Superior temporal gyrus (tissue), 1 donor: ENCODE measurements around the gene LMF1.
A peak's percentile ranks its signal among the peaks of the same experiment; 100 is the strongest.

Source experiments
- DNase-seq: peaks from one replicate; pipeline ENCODE4 v3.0.0-alpha.2; 2016; ENCODE audit errors: extremely low spot score

LMF1 gene

GRCh38 chr16:1002399-1003166 is 31.8 kb upstream of the LMF1 start:
- DNase-seq: no peak

GRCh38 chr16:1001096-1001495 is 30.3 kb upstream of the LMF1 start:
- DNase-seq: no peak

DNA sequence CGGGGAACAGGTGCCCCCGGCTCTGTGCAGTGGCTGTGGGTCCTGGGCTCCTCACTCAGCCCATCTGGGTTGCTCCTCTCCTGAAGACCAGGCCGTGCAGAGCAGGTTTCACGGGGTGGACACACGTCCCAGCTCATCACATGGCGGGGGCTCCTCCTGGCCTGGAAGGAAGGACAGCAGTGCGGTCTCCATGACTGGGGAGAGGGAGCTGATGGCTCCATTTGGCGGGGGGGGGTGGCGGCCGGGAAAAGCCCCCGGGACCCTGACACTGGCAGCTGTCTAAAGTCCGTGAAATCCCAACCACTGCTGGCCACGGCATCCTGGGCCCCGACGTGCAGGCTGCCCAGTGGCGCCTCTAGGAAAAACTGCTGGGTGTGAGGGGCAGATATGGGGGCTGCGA is 29.8 kb upstream of the LMF1 start:
- no peak for DNase-seq

GRCh38 chr16:999677-1000076 is 28.9 kb upstream of the LMF1 start:
- no peak for DNase-seq

GRCh38 chr16:998615-999014 is 27.8 kb upstream of the LMF1 start:
- no peak for DNase-seq

DNA sequence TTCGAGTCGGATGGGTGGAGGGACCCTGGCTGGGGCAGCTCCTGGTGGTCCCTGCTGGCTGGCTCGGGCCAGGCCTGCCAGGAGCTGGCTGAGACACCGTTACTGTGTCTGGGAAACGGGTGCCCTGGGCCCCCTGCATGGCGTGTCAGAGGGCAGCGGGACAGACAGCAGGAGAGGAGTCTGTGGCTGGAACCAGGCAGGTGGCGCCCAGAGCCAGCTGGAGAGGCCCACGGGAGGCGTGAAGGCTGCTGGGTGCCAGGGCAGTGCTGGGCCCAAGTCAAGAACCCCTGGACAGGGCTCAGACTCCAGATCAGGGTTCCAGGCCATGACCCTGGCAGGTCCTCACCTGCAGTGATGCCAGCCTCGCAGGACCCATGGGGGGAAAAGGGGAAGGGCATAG is 27.4 kb upstream of the LMF1 start:
- no peak for DNase-seq

DNA sequence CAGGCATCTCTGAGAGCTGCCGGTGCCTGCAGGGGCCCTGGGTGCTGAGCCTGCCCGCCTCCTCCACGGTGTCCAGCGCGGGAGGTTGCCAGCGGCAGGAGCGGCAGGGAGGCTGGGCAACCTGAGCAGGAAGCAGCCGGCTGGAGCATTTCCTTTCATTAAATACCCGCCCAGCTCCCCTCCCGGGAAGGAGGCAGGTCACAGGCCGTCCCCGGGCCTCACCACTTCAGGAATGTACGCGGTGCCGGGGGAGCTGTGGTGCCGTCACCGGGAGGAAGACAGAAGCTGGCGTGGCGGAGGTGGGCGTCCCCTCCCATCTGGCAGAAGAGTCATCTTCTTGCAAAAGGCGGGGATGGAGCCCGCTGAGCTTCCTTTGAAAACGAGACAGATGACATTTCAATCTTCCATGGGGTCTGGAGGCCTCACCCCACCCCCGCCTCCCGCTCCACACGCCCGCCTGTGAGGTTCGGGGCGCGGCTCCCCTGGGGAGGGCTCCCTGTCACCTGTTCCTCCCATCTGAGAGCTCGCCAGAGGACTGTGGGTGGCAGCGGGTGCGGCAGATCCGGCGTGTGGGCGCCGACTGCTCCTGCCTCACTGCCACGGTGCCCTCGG is 26.8 kb upstream of the LMF1 start:
- peak; percentile 15 for DNase-seq

DNA sequence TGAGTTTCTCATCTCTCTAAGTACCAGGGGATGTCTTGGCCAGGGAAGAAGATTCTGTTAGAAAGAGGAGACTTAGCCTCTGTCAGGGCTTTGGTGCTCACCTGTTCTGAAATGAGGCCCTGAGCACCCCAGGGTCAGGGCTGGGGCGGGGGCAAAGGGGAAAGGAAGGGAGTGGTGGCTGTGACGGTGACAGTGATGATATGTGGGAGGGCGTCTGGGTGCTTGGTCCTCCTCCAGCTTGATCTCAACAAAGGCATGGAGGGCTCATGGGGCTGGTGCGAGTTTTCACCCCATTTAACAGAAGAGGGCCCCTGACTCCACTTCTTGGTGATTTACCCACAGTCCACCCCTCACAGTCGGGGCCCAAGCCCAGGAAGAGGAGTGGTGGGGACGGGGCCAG is 25.9 kb upstream of the LMF1 start:
- DNase-seq: no peak

GRCh38 chr16:995783-996182 is 25.0 kb upstream of the LMF1 start:
- DNase-seq: no peak

DNA sequence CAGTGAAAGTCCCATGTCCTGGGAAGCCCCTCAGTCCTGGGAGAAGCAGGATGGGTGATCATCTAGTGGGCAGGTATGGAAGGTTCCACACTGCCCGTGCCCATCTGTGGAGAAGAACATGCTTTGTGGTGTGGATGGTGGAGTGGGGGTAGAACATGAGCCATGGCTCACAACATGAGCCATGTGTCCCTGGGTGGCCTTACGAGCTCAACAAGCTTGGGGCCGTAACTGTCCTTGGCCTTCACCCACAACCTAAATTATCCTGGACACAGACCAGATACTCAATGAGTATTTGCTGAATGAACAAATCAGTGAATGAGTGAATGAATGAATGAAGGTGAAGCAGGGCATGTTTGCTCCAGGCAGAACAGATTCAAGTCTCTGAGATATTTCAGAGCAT is 24.3 kb upstream of the LMF1 start:
- DNase-seq: no peak

- DNase-seq: no peak
Measured at GRCh38 chr16:993731-994130, 22.9 kb upstream of the LMF1 start.

- DNase-seq: no peak
Measured at GRCh38 chr16:991773-992172, 21.0 kb upstream of the LMF1 start.

DNA sequence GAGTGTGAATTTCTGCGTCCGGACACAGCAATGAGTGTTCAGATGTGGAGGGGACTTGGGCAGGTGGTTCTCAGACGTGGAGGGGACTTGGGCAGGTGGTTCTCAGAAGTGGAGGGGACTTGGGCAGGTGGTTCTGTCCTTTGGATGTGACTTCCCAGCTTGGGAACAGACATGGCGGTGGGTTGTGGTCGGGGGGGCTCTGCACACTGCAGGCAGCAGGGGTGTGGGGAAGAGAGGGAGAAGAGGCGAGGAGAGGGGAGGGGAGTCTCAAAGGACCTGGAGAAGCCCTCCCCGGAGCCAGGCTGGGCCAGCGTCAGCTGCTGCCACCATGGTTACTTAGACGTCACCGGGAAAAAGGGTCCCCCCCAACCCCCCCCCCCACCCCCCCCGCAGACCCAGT is 20.6 kb upstream of the LMF1 start:
- no peak for DNase-seq

- DNase-seq: peak; percentile 77
Measured at GRCh38 chr16:990516-991291, 19.9 kb upstream of the LMF1 start.

DNA sequence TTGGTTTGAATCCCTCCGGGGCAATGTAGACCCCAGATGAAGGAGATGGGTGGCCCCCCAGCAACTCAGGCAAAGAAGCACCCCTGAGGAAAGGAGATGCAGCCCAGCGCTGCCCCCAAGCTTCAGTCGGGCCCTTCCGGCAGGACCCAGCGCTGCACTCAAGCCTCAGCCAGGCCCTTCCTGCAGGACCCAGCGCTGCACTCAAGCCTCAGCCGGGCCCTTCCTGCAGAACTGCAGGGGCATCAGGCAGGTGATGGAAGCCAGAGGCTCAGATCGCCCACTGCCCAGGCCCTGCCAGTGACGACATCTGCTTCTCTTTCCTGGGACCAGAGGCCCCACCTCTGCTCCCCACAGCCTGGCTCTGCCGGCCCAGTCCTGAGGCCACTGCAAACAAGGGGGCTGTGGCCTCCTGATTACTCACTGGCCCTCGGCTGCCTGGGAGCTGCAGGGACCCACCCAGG is 18.6 kb upstream of the LMF1 start:
- no peak for DNase-seq

GRCh38 chr16:988471-989353 is 17.9 kb upstream of the LMF1 start:
- DNase-seq: peak; percentile 26

- DNase-seq: peak; percentile 41
Measured at GRCh38 chr16:987906-988305, 17.1 kb upstream of the LMF1 start.

- DNase-seq: peak; percentile 43
Measured at GRCh38 chr16:986925-987582, 16.3 kb upstream of the LMF1 start.

DNA sequence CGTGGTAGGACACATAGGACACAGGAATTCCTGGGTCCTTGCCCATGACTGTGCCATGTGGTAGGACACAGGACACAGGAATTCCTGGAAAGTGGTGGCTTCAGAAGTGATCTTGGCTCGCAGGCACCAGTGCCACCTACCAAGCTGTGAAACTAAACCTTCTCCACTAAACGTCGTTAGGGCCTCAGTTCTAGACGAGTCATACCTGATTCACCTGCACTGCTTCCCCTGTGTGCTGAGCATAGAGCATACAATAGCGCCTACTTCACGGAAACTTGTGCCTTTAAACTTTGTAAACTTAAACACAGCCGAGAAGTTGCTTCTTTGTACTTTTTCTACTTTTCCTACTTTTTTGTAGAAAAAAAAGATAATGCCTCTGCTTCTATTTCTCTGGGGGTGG is 15.6 kb upstream of the LMF1 start:
- peak; percentile 23 for DNase-seq

GRCh38 chr16:985646-986400 is 15.0 kb upstream of the LMF1 start:
- DNase-seq: peak; percentile 12
